Vagina (tissue), 2 donors: Measurements from ENCODE around the gene MAP3K7.

Source experiments
- POLR2AphosphoS5 ChIP-seq, 2 donors: sonication (generic); formaldehyde crosslinking; IDR thresholded peaks; one replicate each; pipeline ENCODE4 v1.9.0; 2017; ENCODE audit warnings: antibody characterized with exemption in 2 of 2, mild to moderate bottlenecking in 2 of 2, low read depth in 1 of 2; ENCODE audit not compliant: insufficient read depth in 1 of 2
- TF ChIP-seq, protein P1 (sequence below), 3 experiments: fragments of 450-650 bp in 2 of 3; fragments of 200-600 bp in 1 of 3; sonication (generic) in 1 of 3; IDR thresholded peaks; one replicate each; pipeline ENCODE4 v1.5.1; 2017 to 2019; ENCODE audit warnings: antibody characterized with exemption in 3 of 3, mild to moderate bottlenecking in 2 of 3, moderate library complexity in 2 of 3

DNA sequence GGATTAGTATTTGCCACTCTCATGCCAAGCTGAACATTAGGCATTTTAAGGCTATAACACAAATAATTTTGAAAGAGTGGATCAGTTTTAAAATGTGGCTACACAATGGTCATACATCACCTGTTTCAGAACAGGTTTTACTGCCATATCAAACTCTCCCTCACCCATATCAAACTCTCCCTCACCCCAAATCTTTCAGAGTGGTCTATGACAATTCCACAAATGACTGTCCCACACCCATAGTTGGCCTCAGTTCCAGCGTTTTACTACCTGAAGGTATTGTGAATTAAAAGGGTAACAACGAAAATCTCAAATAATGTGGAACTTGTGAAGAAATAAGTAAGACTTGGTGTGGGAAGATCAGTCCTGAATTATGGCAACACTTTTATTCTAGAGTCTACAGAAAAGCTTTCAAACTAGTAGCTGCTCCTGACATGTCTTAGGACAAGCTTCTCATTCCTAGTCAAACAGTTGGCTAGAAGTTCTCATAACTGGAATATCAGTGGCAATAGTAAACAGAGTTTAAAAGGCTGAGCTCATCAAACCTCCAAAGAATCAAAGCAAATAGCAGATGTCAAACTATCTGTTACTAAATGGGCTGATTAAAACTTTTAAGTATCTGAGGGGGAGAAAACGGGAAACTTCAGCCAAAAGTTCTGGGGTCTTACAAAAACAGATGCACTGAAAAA, 52.4 kb downstream of the MAP3K7 start:
- no peak for TF ChIP-seq POLR2AphosphoS5 (IDR thresholded peaks at IDR 0.05; ENCODE audit: insufficient read depth in 1 of 2, low read depth in 1 of 2)
- TF ChIP-seq, protein P1, sequence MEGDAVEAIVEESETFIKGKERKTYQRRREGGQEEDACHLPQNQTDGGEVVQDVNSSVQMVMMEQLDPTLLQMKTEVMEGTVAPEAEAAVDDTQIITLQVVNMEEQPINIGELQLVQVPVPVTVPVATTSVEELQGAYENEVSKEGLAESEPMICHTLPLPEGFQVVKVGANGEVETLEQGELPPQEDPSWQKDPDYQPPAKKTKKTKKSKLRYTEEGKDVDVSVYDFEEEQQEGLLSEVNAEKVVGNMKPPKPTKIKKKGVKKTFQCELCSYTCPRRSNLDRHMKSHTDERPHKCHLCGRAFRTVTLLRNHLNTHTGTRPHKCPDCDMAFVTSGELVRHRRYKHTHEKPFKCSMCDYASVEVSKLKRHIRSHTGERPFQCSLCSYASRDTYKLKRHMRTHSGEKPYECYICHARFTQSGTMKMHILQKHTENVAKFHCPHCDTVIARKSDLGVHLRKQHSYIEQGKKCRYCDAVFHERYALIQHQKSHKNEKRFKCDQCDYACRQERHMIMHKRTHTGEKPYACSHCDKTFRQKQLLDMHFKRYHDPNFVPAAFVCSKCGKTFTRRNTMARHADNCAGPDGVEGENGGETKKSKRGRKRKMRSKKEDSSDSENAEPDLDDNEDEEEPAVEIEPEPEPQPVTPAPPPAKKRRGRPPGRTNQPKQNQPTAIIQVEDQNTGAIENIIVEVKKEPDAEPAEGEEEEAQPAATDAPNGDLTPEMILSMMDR (IDR thresholded peaks at IDR 0.05) = no peak
